DMS79 (cell line): Measurements from ENCODE around the gene CWH43.
"Not testable (repeated sequence)": the region's sequence is repeated elsewhere in the genome, so short reads cannot be mapped to it uniquely, and the experiment has no call there.

Experiments used
- DNase-seq: peaks from one replicate; lab custom pipeline; 2025; lab: John Stamatoyannopoulos, UW

Gene CWH43

DNA sequence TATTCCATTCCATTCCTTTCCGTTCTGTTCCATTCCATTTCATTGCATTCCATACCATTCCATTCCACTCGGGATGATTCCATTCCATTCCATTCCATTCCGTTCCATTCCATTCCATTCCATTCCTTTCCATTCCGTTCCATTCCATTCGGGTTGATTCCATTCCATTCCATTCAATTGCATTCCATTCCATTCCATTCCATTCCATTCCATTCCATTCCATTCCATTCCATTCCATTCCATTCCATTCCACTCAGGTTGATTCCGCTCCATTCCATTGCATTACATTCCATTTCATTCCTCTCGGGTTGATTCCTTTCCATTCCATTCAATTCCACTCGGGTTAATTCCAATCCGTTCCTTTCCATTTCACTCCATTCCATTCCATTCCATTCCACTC, 111.0 kb downstream of the CWH43 start:
- DNase-seq = not testable (repeated sequence)

GRCh38 chr4:49097505-49097904, 111.4 kb downstream of the CWH43 start:
- DNase-seq = not testable (repeated sequence)

- DNase-seq = not testable (repeated sequence)
Measured at GRCh38 chr4:49098034-49098759, 112.1 kb downstream of the CWH43 start.

DNA sequence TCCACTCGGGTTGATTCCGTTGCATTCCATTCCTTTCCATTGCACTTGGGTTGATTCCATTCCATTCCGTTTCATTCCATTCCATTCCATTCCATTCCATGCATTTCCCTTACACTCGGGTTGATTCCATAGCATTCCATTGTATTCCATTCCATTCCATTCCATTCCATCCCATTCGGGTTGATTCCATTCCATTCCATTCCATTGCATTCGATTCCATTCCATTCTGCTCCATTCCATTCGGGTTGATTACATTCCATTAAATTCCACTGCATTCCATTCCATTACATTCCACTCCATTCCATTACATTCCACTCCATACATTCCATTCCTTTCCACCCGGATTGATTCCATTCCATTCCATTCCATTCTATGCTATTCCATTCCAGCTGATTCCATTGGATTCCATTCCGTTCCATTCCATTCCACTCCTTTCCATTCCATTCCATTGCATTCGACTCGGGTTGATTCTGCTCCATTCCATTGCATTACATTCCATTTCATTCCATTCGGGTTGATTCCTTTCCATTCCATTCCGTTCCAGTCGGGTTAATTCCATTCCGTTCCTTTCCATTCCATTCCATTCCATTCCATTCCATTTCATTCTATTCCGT, 113.9 kb downstream of the CWH43 start:
- not testable (repeated sequence) for DNase-seq

DNA sequence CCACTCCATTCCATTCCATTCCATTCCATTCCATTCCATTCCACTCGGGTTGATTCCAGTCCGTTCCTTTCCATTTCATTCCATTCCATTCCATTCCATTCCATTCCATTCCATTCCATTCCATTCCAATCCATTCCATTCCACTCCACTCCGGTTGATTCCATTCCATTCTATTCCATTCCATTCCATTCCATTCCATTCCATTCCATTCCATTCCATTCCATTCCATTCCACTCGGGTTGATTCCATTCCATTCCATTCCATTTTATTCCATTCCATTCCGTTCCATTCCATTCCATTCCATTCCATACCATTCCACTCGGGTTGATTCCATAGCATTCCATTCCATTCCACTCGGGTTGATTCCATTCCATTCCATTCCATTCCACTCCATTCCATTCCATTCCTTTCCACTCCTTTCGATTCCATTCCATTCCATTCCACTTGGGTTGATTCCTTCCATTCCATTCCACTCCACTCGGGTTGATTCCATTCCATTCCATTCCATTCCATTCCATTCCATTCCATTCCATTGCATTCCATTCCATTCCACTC, 116.3 kb downstream of the CWH43 start:
- DNase-seq = not testable (repeated sequence)

- not testable (repeated sequence) for DNase-seq
Measured at GRCh38 chr4:49103436-49104136, 117.5 kb downstream of the CWH43 start.

- DNase-seq = not testable (repeated sequence)
Measured at GRCh38 chr4:49104231-49104930, 118.3 kb downstream of the CWH43 start.

DNA sequence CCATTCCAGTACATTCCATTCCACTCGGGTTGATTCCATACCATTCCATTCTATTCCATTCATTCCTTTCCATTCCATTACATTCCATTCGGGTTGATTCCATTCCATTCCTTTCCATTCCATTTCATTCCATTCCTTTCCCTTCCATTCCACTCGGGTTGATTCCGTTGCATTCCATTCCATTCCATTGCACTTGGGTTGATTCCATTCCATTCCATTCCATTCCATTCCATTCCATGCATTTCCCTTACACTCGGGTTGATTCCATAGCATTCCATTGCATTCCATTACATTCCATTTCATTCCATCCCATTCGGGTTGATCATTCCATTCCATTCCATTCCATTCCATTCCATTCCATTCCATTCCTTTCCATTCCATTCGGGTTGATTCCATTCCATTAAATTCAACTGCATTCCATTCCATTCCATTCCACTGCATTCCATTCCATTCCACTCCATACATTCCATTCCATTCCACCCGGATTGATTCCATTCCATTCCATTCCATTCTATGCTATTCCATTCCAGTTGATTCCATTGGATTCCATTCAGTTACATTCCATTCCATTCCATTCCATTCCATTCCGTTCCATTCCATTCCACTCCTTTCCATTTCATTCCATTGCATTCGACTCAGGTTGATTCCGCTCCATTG, 119.3 kb downstream of the CWH43 start:
- not testable (repeated sequence) for DNase-seq

- DNase-seq = not testable (repeated sequence)
Measured at GRCh38 chr4:49107262-49107661, 121.2 kb downstream of the CWH43 start.

DNA sequence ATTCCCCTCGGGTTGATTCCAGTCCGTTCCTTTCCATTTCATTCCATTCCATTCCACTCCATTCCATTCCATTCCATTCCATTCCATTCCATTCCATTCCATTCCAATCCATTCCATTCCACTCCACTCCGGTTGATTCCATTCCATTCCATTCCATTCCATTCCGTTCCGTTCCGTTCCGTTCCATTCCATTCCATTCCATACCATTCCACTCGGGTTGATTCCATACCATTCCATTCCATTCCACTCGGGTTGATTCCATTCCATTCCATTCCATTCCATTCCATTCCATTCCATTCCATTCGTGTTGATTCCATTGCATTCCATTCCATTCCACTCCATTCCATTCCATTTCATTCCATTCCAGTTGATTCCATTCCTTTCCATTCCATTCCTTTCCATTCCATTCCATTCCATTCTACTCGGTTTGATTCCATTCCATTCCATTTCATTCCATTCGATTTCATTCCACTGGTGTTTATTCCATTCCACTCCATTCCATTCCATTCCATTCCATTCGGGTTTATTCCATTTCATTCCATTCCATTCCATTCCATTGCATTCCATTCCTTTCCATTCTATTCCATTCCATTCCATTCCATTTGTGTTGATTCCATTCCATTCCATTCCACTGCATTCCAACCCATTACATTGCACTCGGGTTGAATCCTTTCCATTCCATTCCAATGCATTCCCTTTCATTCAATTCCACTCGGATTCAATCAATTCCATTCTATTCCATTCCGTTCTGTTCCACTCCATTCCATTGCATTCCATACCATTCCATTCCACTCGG, 122.3 kb downstream of the CWH43 start:
- DNase-seq = not testable (repeated sequence)

GRCh38 chr4:49109567-49110166, 123.6 kb downstream of the CWH43 start:
- not testable (repeated sequence) for DNase-seq

- not testable (repeated sequence) for DNase-seq
Measured at GRCh38 chr4:49110579-49110978, 124.5 kb downstream of the CWH43 start.
